ENCODE data around the gene PRRG1.
"Not testable (repeated sequence)": the region's sequence is repeated elsewhere in the genome, so short reads cannot be mapped to it uniquely, and the experiment has no call there.

PRRG1 gene

DNA sequence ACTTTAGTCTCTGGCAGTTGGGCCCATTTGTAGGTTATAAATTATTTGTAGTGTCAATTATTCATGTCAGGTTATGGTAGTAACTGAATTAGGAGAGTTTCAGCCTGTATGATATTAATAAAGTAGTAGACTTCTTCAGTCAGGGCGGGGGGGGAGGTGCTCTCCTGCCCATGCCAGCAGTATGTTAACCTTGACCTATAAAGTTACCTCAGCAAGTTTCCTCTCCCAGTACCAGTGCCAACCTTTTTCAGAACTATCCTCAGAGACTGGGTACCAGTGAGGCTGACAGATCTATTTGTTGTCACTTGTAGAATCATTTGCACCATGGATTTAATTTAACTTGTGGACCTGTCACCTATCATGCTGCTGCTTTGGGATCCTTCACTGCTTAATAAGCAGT, 88.0 kb downstream of the PRRG1 start:
- TF ChIP-seq, protein P1, sequence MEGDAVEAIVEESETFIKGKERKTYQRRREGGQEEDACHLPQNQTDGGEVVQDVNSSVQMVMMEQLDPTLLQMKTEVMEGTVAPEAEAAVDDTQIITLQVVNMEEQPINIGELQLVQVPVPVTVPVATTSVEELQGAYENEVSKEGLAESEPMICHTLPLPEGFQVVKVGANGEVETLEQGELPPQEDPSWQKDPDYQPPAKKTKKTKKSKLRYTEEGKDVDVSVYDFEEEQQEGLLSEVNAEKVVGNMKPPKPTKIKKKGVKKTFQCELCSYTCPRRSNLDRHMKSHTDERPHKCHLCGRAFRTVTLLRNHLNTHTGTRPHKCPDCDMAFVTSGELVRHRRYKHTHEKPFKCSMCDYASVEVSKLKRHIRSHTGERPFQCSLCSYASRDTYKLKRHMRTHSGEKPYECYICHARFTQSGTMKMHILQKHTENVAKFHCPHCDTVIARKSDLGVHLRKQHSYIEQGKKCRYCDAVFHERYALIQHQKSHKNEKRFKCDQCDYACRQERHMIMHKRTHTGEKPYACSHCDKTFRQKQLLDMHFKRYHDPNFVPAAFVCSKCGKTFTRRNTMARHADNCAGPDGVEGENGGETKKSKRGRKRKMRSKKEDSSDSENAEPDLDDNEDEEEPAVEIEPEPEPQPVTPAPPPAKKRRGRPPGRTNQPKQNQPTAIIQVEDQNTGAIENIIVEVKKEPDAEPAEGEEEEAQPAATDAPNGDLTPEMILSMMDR (IDR thresholded peaks at IDR 0.05; ENCODE audit: borderline replicate concordance, insufficient read depth, low read depth, low read length), result no peak
- H3K4me3 ChIP-seq (ENCODE audit: low read depth, low read length), result no peak overlapping the region

DNA sequence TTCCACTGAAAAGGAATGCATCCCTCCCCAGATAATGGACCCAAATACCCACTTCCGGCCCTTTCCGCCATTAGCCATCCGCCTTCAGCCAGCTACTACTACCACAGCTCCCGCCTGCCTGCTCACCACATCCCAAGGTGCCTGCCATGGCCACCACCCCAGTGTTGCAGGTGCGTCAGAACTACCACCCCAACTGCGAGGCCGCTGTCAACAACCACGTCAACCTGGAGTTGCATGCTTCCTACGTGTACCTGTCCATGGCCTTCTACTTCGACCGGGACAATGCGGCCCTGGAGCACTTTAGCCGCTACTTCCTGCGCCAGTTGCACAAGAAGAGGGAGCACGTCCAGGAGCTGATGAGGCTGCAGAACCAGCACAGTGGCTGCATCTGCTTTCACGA, 92.2 kb downstream of the PRRG1 start:
- TF ChIP-seq, protein P1 (IDR thresholded peaks at IDR 0.05; ENCODE audit: borderline replicate concordance, insufficient read depth, low read depth, low read length), result no peak
- no peak overlapping the region for H3K4me3 ChIP-seq (ENCODE audit: low read depth, low read length)

DNA sequence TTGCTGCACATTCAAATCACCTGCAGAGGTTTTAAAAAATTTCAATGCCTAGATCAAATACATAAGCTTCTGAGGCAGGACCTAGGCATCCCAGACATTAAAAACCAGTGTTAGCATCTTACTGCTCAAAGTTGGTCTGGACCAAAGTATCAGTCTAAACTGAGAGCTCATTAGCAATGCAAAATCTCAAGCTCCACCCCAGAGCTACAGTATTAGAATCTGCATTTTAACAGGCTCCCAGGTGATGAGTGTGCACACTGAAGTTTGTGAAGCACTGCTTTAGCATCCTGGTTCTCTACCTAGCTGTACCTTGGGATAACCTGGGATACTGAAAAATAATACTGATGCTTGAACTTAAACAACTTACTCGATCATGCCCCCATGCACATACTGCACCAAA, 96.0 kb downstream of the PRRG1 start:
- H3K4me3 ChIP-seq (ENCODE audit: low read depth, low read length), result no peak overlapping the region
- TF ChIP-seq, protein P1 (IDR thresholded peaks at IDR 0.05; ENCODE audit: borderline replicate concordance, insufficient read depth, low read depth, low read length), result no peak

DNA sequence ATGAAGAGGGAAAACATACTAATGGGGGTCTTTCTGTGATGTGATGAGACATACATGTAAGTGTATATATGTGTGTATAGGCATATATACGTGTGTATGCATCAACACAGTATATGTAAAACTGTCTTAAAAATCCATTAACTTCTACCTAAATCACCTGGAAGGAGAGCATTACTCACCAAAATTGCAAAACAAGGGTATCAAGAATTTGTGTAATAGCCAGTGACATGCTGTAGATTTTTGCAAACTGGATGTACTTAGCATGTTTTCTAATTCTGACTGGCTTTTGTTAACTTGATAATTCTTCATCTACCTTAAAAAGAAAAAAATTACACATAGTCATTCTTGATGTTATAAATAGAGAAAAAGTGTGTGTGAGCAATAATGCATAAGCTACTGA, 104.7 kb downstream of the PRRG1 start:
- TF ChIP-seq, protein P1 (IDR thresholded peaks at IDR 0.05; ENCODE audit: borderline replicate concordance, insufficient read depth, low read depth, low read length), result no peak
- no peak overlapping the region for H3K4me3 ChIP-seq (ENCODE audit: low read depth, low read length)

DNA sequence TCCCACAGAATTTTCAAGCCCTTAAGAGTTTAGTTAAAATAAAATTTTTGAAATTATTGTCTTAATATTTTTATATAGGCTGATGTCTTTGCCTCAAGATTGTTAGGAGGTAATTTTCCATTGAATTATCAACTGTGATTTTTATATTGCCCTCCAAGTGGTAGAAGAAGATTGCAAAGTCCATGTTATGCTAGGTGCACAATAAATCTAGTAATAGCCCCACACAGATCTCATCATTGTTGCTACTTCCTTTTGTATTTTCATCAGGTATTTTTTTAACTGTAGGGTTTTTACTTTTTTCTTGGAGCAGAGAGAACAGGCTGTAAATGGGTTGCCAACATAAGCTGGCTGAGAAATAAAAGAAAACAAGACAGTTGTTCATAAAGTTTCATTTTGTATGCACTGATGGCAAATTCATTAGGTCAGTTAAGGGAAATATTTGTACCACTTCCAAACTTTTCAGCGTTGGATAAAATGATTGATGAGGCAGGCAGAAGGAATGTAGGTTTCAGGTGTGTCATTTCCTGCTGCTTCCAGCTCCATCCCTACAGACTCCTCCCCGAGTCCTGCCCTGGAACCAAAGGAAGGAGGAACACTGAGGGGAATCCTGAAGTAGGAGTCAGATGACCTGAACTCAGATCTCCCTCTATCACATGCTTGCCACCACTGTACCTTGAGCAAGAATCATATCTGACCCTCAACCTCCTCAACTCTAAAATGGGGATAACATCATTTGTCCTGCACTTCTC, 105.5 kb downstream of the PRRG1 start:
- TF ChIP-seq, protein P1 (IDR thresholded peaks at IDR 0.05; ENCODE audit: borderline replicate concordance, insufficient read depth, low read depth, low read length), result no peak
- H3K4me3 ChIP-seq (ENCODE audit: low read depth, low read length), result no peak overlapping the region

DNA sequence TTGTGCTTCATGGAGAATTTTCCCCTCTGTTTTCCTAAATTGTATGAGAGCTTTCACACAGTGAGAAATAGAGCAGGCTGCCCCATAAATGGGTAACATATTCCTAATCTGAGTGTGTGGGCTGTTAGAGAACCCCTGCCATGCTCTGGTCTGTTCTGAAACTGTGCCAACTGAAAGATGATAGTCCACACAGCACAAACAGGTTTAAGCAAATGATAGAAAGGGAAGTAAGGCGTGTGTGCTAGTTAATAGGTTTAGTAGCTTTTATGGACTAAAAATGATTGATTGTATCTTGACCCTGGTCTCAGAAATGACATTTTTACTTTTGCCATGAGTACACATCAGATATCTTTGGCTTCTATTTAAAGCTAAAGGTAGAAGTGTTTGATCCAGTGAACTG, 106.2 kb downstream of the PRRG1 start:
- H3K4me3 ChIP-seq (ENCODE audit: low read depth, low read length), result no peak overlapping the region
- TF ChIP-seq, protein P1 (IDR thresholded peaks at IDR 0.05; ENCODE audit: borderline replicate concordance, insufficient read depth, low read depth, low read length), result no peak

DNA sequence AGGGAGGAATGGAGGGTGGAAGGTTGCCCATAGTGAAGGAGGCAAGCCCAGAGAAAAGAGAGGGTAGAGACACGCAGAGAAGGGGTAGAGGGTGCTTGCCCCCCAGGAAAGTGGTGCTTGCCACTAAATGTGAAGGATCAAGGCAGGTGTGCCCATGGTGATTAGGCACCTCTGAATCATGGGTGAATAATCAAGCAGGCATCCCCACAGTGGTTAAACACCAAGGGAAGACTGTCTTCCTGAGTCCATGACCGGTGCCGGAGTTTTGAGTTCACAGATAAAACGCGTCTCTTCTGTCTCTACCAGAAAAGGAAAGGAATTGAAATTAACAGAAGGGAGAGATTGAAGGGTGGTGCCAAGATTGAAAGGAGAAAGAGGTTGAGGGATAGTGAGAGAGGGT, 111.1 kb downstream of the PRRG1 start:
- not testable (repeated sequence) for H3K4me3 ChIP-seq (ENCODE audit: low read depth, low read length)

All from GM12875 (cell line).